Mesenteric fat pad (tissue), 1 donor: ENCODE data around the gene LTBP1. TPM values are rescaled to one million over a fixed set of nuclear protein-coding genes. Genes with fewer than 3 reads are reported as not detected.

Experiments
- DNase-seq: peaks from one replicate; pipeline ENCODE4 v3.0.0-alpha.2; 2020; ENCODE audit warnings: low spot score
- microRNA-seq: library from miRNA; unstranded; fragments of <30 nt; microRNA quantifications from one replicate; pipeline ENCODE4 v1.2.0, GENCODE V29; 2020; ENCODE audit warnings: borderline number of aligned reads
- total RNA-seq: library from RNA; stranded (reverse); fragmentation: NEBNext Ultra II Directional; extraction: Animal tissue kit (Norgen Biotek cat#: 25700); gene quantifications from one replicate; pipeline ENCODE4 v1.2.1, GENCODE V29; 2021
- donor health status: DM: yes; HTN: yes; CAD: no.

Gene LTBP1
- total RNA-seq, 1 donor from 2014 or later = 15.4 TPM

DNA sequence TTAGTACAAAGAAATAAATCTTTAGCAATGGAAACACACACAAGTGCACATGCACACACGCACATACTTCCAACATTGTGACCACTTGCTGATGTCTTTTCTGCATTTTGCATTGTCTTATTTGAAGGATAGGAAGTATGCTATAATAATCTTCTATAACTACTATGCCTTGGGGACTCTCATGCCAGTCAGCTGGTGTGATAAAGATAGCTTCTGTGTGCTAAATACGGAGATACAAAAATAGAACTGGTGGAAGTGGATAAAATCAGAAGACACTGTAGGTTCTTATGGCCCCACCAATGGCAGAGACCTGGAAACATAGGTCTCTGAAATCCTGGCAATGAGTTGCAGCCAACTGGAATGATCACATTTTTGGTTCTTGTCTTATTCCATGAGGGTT is 498.2 kb downstream of the LTBP1 start:
- DNase-seq = no peak

DNA sequence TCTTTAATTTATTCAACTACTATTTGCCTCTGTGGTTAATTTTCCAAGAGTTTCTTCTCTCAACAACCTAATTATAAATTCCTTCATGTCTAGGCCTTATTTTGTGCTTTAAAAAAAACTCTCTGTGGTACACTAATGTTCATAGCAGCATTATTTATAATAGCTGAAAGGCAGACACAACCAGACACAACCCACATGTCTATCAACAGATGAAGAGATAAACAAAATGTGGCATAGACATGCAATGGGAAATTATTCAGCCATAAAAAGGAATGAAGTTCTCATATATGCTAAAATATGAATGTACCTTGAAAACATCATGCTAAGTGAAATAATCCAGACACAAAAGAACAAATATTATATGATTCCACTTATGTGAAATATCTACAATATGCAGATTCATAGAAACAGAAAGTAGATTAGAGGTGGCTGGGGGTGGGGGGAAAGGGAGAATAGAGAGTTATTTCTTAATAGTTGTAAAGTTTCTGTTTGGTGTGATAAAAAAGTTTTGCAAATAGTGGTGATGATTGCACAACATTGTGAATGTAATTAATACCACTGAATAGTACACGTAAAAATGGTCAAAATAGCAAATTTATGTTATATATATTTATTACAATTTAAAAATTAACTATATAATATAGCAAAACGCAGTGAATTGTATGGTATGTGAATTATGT is 501.6 kb downstream of the LTBP1 start:
- DNase-seq = no peak

Small RNA genes lying within 50 kb of the gene (microRNA-seq; reads per million reads assigned to microRNA genes)
- not detected for gene MIR4430
